ENCODE measurements around the gene ITGAD.

The ITGAD gene

GRCh38 chr16:31367853-31368252, 25.3 kb upstream of the ITGAD start:
- no peak for DNase-seq

- DNase-seq, result no peak
Observed at GRCh38 chr16:31371008-31371407, 22.1 kb upstream of the ITGAD start.

GRCh38 chr16:31371619-31372484, 21.3 kb upstream of the ITGAD start:
- DNase-seq, result no peak

- no peak for DNase-seq
Observed at GRCh38 chr16:31373235-31373634, 19.9 kb upstream of the ITGAD start.

- no peak for DNase-seq
Observed at GRCh38 chr16:31375231-31375630, 17.9 kb upstream of the ITGAD start.

- no peak for DNase-seq
Observed at GRCh38 chr16:31376705-31377104, 16.4 kb upstream of the ITGAD start.

GRCh38 chr16:31377210-31377903, 15.8 kb upstream of the ITGAD start:
- no peak for DNase-seq

GRCh38 chr16:31380201-31380600, 12.9 kb upstream of the ITGAD start:
- DNase-seq, result no peak

- peak; percentile 68 for DNase-seq
Observed at GRCh38 chr16:31382485-31383161, 10.5 kb upstream of the ITGAD start.

- DNase-seq, result no peak
Observed at GRCh38 chr16:31385680-31386079, 7.5 kb upstream of the ITGAD start.

- peak; percentile 46 for DNase-seq
Observed at GRCh38 chr16:31386157-31386984, 6.8 kb upstream of the ITGAD start.

- DNase-seq, result no peak
Observed at GRCh38 chr16:31388535-31388934, 4.6 kb upstream of the ITGAD start.

- no peak for DNase-seq
Observed at GRCh38 chr16:31390504-31391041, 2.6 kb upstream of the ITGAD start.

- no peak for DNase-seq
Observed at GRCh38 chr16:31395647-31396046, 2.5 kb downstream of the ITGAD start.

- DNase-seq, result no peak
Observed at GRCh38 chr16:31397096-31397660, 4.0 kb downstream of the ITGAD start.

- no peak for DNase-seq
Observed at GRCh38 chr16:31397701-31398100, 4.6 kb downstream of the ITGAD start.

GRCh38 chr16:31400191-31400590, 7.1 kb downstream of the ITGAD start:
- no peak for DNase-seq

- DNase-seq, result no peak
Observed at GRCh38 chr16:31401436-31401835, 8.3 kb downstream of the ITGAD start.

GRCh38 chr16:31402687-31403086, 9.6 kb downstream of the ITGAD start:
- DNase-seq, result no peak

GRCh38 chr16:31403590-31404352, 10.6 kb downstream of the ITGAD start:
- no peak for DNase-seq

GRCh38 chr16:31404353-31405064, 11.4 kb downstream of the ITGAD start:
- DNase-seq, result no peak

Measured in stimulated activated CD4-positive, alpha-beta T cell treated with anti-CD3 and anti-CD28 coated beads, Interleukin-1b, Interleukin-23, amount 100 ng/mL, for 48 hours (primary cell).